Endodermal cell (in vitro differentiated cells): ENCODE results near the gene TMCC2. TPM values are rescaled to one million over a fixed set of nuclear protein-coding genes. Genes with fewer than 3 reads are reported as not detected.
A peak's percentile ranks its signal among the peaks of the same experiment; 100 is the strongest.

Experiments used
- DNase-seq: peaks from one replicate; pipeline ENCODE4 v3.0.0-alpha.2; 2017
- H3K27ac ChIP-seq: 2 replicates; pipeline ENCODE4 v1.5.1; 2013; ENCODE audit warnings: mild to moderate bottlenecking, low read depth, low read length, moderate library complexity
- H3K27me3 ChIP-seq: 2 replicates; pipeline ENCODE4 v1.6.1; 2013; ENCODE audit warnings: mild to moderate bottlenecking, low read length, moderate library complexity; ENCODE audit not compliant: insufficient read depth, control insufficient read depth, poor library complexity, severe bottlenecking
- H3K36me3 ChIP-seq: 2 replicates; pipeline ENCODE4 v1.7.0; 2013; ENCODE audit warnings: mild to moderate bottlenecking, low read length, moderate library complexity; ENCODE audit not compliant: control insufficient read depth, insufficient read depth
- H3K4me1 ChIP-seq: one replicate; pipeline ENCODE4 v1.7.0; 2013; ENCODE audit warnings: low read length; ENCODE audit not compliant: control insufficient read depth, insufficient read depth
- H3K4me3 ChIP-seq: 2 replicates; pipeline ENCODE4 v1.5.1; 2013; ENCODE audit warnings: mild to moderate bottlenecking, low read length, moderate library complexity
- H3K9ac ChIP-seq: 2 replicates; pipeline ENCODE4 v1.6.1; 2013; ENCODE audit warnings: mild to moderate bottlenecking, low read length, moderate library complexity; ENCODE audit not compliant: poor library complexity, severe bottlenecking; ENCODE audit errors: extremely low read depth
- H3K9me3 ChIP-seq: 2 replicates; pipeline ENCODE4 v1.6.1; 2013; ENCODE audit warnings: mild to moderate bottlenecking, low read length, moderate library complexity; ENCODE audit not compliant: control insufficient read depth
- H3K27ac Mint-ChIP-seq: 2 replicates; pipeline ENCODE4 v1.8.0; 2020; ENCODE audit warnings: mixed read lengths
- H3K27me3 Mint-ChIP-seq: 2 replicates; pipeline ENCODE4 v1.8.0; 2021; ENCODE audit warnings: mild to moderate bottlenecking, mixed read lengths; ENCODE audit not compliant: insufficient read depth
- H3K36me3 Mint-ChIP-seq: 2 replicates; pipeline ENCODE4 v1.8.0; 2020; ENCODE audit warnings: low read depth, mixed read lengths
- H3K4me1 Mint-ChIP-seq: 2 replicates; pipeline ENCODE4 v1.8.0; 2020; ENCODE audit warnings: mixed read lengths
- H3K4me3 Mint-ChIP-seq: 2 replicates; pipeline ENCODE4 v1.8.0; 2020; ENCODE audit warnings: mild to moderate bottlenecking, moderate library complexity, mixed read lengths
- H3K9me3 Mint-ChIP-seq: 2 replicates; pipeline ENCODE4 v1.8.0; 2020; ENCODE audit warnings: mild to moderate bottlenecking, mixed read lengths
- CTCF ChIP-seq: fragments of 200-600 bp; sonication (generic); conservative IDR thresholded peaks from 2 replicates; pipeline ENCODE4 v1.5.0; 2021; ENCODE audit warnings: antibody characterized with exemption, mild to moderate bottlenecking
- WGBS, 2 experiments: methylation state at CpG; one replicate each; pipeline versions ENCODE4 v1.1.5 to v1.1.7; 2013; ENCODE audit warnings: missing lambda C conversion rate in 2 of 2, mixed read lengths in 1 of 2; ENCODE audit not compliant: insufficient coverage in 1 of 2, insufficient read length in 1 of 2; 5-methylcytosine and 5-hydroxymethylcytosine counted together
- total RNA-seq, 2 donors: library from RNA; stranded (reverse); fragmentation: NEBNext Ultra II Directional in 1 of 2; extraction: Animal tissue kit (Norgen Biotek cat#: 25700) in 1 of 2; gene quantifications; 2 replicates in 1 of 2; 3 replicates in 1 of 2; pipeline ENCODE4 v1.2.1, GENCODE V29; 2021

TMCC2 gene
- total RNA-seq, 2 donors from 2014 or later = 5.2 to 5.8 TPM

- WGBS, 2 experiments = 90 to 95% methylated on average over 4 of the region's 4 CpGs
- Mint-ChIP-seq H3K4me3 (no peak overlapping the region), H3K4me1 (peaks cover 5% of the 10 kb centered on the region), H3K27me3 (no peaks in the 10 kb centered on the region), H3K27ac (no peak overlapping the region), H3K9me3 (no peaks in the 10 kb centered on the region), H3K36me3 (no peaks in the 10 kb centered on the region)
- no peaks in the 10 kb centered on the region for H3K4me1 ChIP-seq
- no peaks in the 10 kb centered on the region for H3K36me3 ChIP-seq
- no peak overlapping the region for H3K27ac ChIP-seq
- no peak for TF ChIP-seq CTCF
- no peaks in the 10 kb centered on the region for H3K27me3 ChIP-seq
- H3K9ac ChIP-seq = no peak overlapping the region
- no peak overlapping the region for H3K4me3 ChIP-seq
- no peaks in the 10 kb centered on the region for H3K9me3 ChIP-seq
- peak; percentile 20 for DNase-seq
These were observed 9.3 kb downstream of the TMCC2 start for GRCh38 chr1:205236951-205237475.

DNA sequence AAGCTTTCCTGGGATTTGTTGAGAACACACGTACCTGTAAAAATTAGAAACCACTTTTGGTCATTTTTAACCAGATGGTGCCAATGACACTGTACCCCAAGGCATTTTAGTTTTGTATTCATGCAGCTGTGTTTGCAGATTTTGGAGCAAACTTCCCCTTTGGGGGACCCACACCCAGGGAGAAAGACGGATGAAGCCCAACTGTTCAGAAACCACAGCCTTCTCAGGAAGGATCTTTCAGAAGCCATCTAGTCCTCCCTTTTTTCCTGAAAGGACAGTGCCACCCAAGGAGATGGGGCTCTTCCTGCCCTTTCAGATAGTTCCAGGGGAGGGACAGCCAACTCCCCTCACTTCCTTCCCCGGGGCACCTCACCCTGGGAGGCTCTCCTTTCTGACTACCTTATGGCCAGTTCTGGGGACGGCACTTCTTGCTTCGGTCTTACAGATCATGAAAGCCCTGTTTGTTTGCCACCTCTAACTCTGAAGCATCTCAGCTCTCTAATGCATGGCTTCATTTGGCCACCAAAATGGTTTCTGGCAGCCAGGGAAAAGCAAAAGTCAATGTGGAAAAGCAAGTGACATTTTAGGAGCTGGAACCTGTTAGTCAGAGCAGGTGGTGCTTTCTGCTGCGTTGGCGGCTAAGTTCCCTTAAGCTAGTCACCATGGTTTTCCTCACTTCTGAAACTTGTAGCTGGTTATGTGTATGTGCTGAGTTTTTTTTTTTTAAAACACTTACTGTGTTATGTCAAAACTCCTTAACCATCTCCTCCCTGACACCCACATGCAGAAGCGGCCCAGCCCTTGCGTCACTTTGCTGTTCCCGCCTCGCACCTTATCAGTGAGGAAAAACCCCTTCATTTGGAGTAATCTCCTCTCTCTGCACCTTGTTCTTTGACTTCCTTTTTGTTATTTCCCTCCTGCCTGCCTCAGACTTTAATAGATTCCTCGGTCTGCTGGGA is 10.1 kb downstream of the TMCC2 start:
- H3K9me3 ChIP-seq = no peaks in the 10 kb centered on the region
- peak; percentile 21 for DNase-seq
- no peaks in the 10 kb centered on the region for H3K27me3 ChIP-seq
- H3K4me1 Mint-ChIP-seq = peaks cover 5% of the 10 kb centered on the region
- H3K27me3 Mint-ChIP-seq = no peaks in the 10 kb centered on the region
- H3K27ac ChIP-seq = no peak overlapping the region
- no peak for TF ChIP-seq CTCF
- no peak overlapping the region for H3K4me3 ChIP-seq
- no peaks in the 10 kb centered on the region for H3K4me1 ChIP-seq
- H3K9ac ChIP-seq = no peak overlapping the region
- no peaks in the 10 kb centered on the region for H3K9me3 Mint-ChIP-seq
- H3K27ac Mint-ChIP-seq = no peak overlapping the region
- H3K36me3 Mint-ChIP-seq = peaks cover 1% of the 10 kb centered on the region
- H3K4me3 Mint-ChIP-seq = no peak overlapping the region
- no peaks in the 10 kb centered on the region for H3K36me3 ChIP-seq
- 87 to 89% methylated on average over 9 to 12 of the region's 12 CpGs for WGBS, 2 experiments

DNA sequence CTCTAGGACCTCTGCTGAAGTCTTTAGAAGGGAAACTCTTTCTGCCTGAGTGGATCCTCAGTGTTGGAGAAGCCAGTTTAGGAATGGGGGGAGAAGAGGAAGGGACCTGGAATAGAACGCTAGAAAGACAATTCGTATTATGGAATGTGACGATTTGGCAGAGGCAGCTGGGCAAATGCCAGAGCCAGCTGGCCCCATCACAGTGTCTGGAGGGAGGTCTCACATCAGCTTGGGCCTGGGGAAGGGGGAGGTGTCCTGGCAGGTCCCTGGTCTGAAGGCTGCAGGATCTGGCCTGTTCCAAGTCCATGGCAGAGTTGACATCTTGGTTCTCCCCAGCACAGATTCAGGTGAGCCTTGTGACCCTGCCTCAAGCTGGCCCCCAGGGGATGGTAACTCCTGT is 11.3 kb downstream of the TMCC2 start:
- Histone ChIP-seq H3K9ac (no peak overlapping the region), H3K27ac (no peak overlapping the region), H3K4me1 (no peaks in the 10 kb centered on the region), H3K4me3 (no peak overlapping the region), H3K27me3 (no peaks in the 10 kb centered on the region), H3K36me3 (no peaks in the 10 kb centered on the region), H3K9me3 (no peaks in the 10 kb centered on the region)
- H3K4me3 Mint-ChIP-seq = no peak overlapping the region
- no peak overlapping the region for H3K27ac Mint-ChIP-seq
- H3K4me1 Mint-ChIP-seq = peaks cover 5% of the 10 kb centered on the region
- no peaks in the 10 kb centered on the region for H3K9me3 Mint-ChIP-seq
- DNase-seq = peak; percentile 36
- TF ChIP-seq CTCF = no peak
- WGBS, 2 experiments = 89 to 92% methylated on average over 3 of the region's 3 CpGs
- H3K27me3 Mint-ChIP-seq = no peaks in the 10 kb centered on the region
- peaks cover 1% of the 10 kb centered on the region for H3K36me3 Mint-ChIP-seq
